Gastrocnemius medialis (tissue), 4 donors: Measurements from ENCODE around the gene RCOR2. TPM values are rescaled to one million over a fixed set of nuclear protein-coding genes. Genes with fewer than 3 reads are reported as not detected.

Experiments used
- ATAC-seq, 2 donors: fragments of 150-250 bp; one replicate each; pipeline ENCODE4 v1.9.1; 2016
- DNase-seq, 2 donors: peaks; one replicate each; pipeline ENCODE4 v3.0.0-alpha.2; 2019
- H3K27ac ChIP-seq, 4 donors: fragments of 200-600 bp; sonication (generic); 1 replicate in 1 of 4; 2 replicates in 3 of 4; pipeline ENCODE4 v1.5.1; 2016 to 2018; ENCODE audit warnings: mild to moderate bottlenecking in 2 of 4, moderate library complexity in 1 of 4
- H3K27me3 ChIP-seq, 3 donors: fragments of 200-600 bp; sonication (generic) in 2 of 3; 1 replicate in 1 of 3; 2 replicates in 2 of 3; pipeline versions ENCODE4 v1.5.1 to v1.6.0; 2016 to 2019; ENCODE audit warnings: mild to moderate bottlenecking in 1 of 3, moderate library complexity in 1 of 3
- H3K36me3 ChIP-seq, 2 donors: fragments of 200-600 bp; sonication (generic) in 1 of 2; one replicate each; pipeline ENCODE4 v1.5.1; 2017 to 2018
- H3K4me1 ChIP-seq, 2 donors: fragments of 200-600 bp; sonication (generic) in 1 of 2; one replicate each; pipeline ENCODE4 v1.5.1; 2016 to 2017; ENCODE audit warnings: mild to moderate bottlenecking in 2 of 2
- H3K4me3 ChIP-seq, 4 donors: fragments of 200-600 bp; sonication (generic) in 3 of 4; 1 replicate in 1 of 4; 2 replicates in 3 of 4; pipeline ENCODE4 v1.5.1; 2016 to 2019; ENCODE audit warnings: mild to moderate bottlenecking in 2 of 4
- H3K9me3 ChIP-seq, 3 donors: fragments of 200-600 bp; sonication (generic) in 2 of 3; 1 replicate in 1 of 3; 2 replicates in 2 of 3; pipeline ENCODE4 v1.5.1; 2016 to 2019
- CTCF ChIP-seq, 5 experiments: fragments of 450-650 bp in 3 of 5; fragments of 200-600 bp in 2 of 5; sonication (generic) in 2 of 5; IDR thresholded peaks in 4 of 5; conservative IDR thresholded peaks in 1 of 5; 1 replicate in 4 of 5; 2 replicates in 1 of 5; pipeline ENCODE4 v1.5.1; 2016 to 2019; ENCODE audit warnings: antibody characterized with exemption in 5 of 5, mild to moderate bottlenecking in 3 of 5, moderate library complexity in 3 of 5
- POLR2A ChIP-seq, 2 donors: fragments of 450-650 bp; IDR thresholded peaks; one replicate each; pipeline ENCODE4 v1.6.1; 2017; ENCODE audit warnings: antibody characterized with exemption in 2 of 2, mild to moderate bottlenecking in 2 of 2, moderate library complexity in 2 of 2
- in situ Hi-C, 4 donors: fragments of 200-750 bp; cut with MboI; loops; one replicate each; pipeline versions ENCODE4 v1.15.0 to v1.8.0; 2017; ENCODE audit warnings: low sequenced_read_pairs in 4 of 4
- intact Hi-C: fragments of 100-400 bp; cut with DNase I; formaldehyde crosslinking; loops from one replicate; pipeline ENCODE4 v1.15.1; 2023; ENCODE audit warnings: low total_unique reads
- total RNA-seq, 4 donors: library from RNA; depleted of rRNA; stranded (reverse); fragments of >200 nt; gene quantifications; one replicate each; pipeline versions ENCODE4 v1.1.0 to v1.2.3, GENCODE V29; 2016

RCOR2 gene
- total RNA-seq, 4 donors from 2014 or later: 0.25 to 1.5 (median 0.45) TPM

DNA sequence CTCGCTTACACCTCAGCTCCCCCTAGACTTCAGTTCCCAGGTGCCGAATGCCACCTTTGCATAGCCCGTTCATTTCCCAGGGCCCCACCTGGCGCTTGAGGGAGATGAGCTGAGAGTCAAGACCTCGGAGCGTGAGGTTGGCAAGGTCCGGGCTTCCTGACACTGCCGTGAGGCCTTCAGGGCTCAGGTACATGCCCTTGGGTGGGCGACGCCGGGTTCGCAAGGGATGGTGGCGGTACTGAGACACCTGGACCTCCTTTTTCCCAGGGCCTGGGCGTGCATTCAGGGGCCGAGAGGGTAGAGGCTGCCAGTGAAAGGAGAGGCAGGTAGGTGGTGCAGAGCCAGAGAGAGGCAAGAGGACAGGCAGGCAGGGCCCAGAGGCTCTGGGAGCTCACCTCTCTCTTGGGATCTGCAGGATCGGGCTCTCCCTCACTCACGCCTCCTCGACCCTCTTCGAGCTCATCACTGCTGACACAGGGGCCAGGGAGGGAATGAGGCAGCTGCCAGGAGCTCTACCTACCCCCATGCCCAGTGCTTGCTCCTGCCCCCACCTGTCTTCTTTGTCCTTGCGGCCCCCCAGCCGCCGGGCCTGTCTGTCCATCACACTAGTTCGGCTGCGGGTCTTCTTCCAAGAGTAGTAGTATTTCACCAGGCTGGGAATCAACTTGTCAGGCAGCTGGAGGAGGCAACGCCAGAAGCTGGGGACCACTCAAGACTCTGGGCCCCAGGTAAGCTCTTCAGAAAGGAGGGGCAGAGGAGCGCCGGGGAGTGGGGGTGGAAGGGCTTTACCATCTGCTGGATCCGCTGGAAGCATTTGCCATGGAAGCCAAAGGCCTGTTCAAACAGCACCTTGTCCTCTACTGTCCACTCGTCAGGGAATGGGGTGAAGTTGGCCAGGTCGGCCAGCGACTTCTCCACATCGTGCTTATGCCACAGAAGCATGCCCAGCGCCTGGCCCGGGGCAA lies 2.8 kb downstream of the RCOR2 start:
- TF ChIP-seq CTCF (IDR thresholded peaks at IDR 0.05 in 4 of 5, conservative IDR thresholded peaks at IDR 0.05 in 1 of 5): no peak
- TF ChIP-seq POLR2A (IDR thresholded peaks at IDR 0.05): no peak
- Histone ChIP-seq H3K27me3 (no peaks in the 10 kb centered on the region), H3K4me3 (no peak overlapping the region), H3K9me3 (no peaks in the 10 kb centered on the region), H3K36me3 (peaks cover 0 to 10% of the 10 kb centered on the region in 2 donors), H3K4me1 (peaks cover 25 to 33% of the 10 kb centered on the region in 2 donors), H3K27ac (no peak overlapping the region)
- no peak for ATAC-seq
- no peak for DNase-seq
- intact Hi-C loops: no loop called here
- in situ Hi-C loops: no loop called here

GRCh38 chr11:63912678-63913077 lies 4.3 kb downstream of the RCOR2 start:
- Histone ChIP-seq H3K27ac (no peak overlapping the region), H3K9me3 (no peaks in the 10 kb centered on the region), H3K27me3 (no peaks in the 10 kb centered on the region), H3K36me3 (peaks cover 0 to 23% of the 10 kb centered on the region in 2 donors), H3K4me1 (peaks cover 13 to 19% of the 10 kb centered on the region in 2 donors), H3K4me3 (no peak overlapping the region)
- TF ChIP-seq POLR2A (IDR thresholded peaks at IDR 0.05): no peak
- no peak for TF ChIP-seq CTCF (IDR thresholded peaks at IDR 0.05 in 4 of 5, conservative IDR thresholded peaks at IDR 0.05 in 1 of 5)
- intact Hi-C loops (no loop called here), in situ Hi-C loops (no loop called here)
- DNase-seq (no peak), ATAC-seq (no peak)

GRCh38 chr11:63911876-63912275 lies 5.1 kb downstream of the RCOR2 start:
- DNase-seq (no peak), ATAC-seq (no peak)
- intact Hi-C loops: no loop called here
- in situ Hi-C loops: no loop called here
- peaks cover 8 to 12% of the 10 kb centered on the region in 2 donors for H3K4me1 ChIP-seq
- no peaks in the 10 kb centered on the region for H3K27me3 ChIP-seq
- TF ChIP-seq POLR2A (IDR thresholded peaks at IDR 0.05) (no peak), CTCF (IDR thresholded peaks at IDR 0.05 in 4 of 5, conservative IDR thresholded peaks at IDR 0.05 in 1 of 5) (no peak)
- H3K27ac ChIP-seq: no peak overlapping the region
- H3K9me3 ChIP-seq: no peaks in the 10 kb centered on the region
- peaks cover 0 to 31% of the 10 kb centered on the region in 2 donors for H3K36me3 ChIP-seq
- H3K4me3 ChIP-seq: no peak overlapping the region

- Histone ChIP-seq H3K9me3 (no peaks in the 10 kb centered on the region), H3K27me3 (no peaks in the 10 kb centered on the region), H3K4me3 (no peak overlapping the region), H3K36me3 (peaks cover 0 to 35% of the 10 kb centered on the region in 2 donors), H3K4me1 (peaks cover 6 to 10% of the 10 kb centered on the region in 2 donors), H3K27ac (no peak overlapping the region)
- DNase-seq (no peak), ATAC-seq (no peak)
- intact Hi-C loops: no loop called here
- in situ Hi-C loops: no loop called here
- TF ChIP-seq POLR2A (IDR thresholded peaks at IDR 0.05) (no peak), CTCF (IDR thresholded peaks at IDR 0.05 in 4 of 5, conservative IDR thresholded peaks at IDR 0.05 in 1 of 5) (no peak)
Observed at GRCh38 chr11:63911440-63911839, 5.5 kb downstream of the RCOR2 start.
